Subcutaneous abdominal adipose tissue (tissue), 5 donors: ENCODE data around the gene KIF12.

Experiments
- H3K27ac ChIP-seq: one replicate; pipeline ENCODE4 v1.7.0; 2013; ENCODE audit warnings: low read depth, mild to moderate bottlenecking, inconsistent platforms, low read length, moderate library complexity
- H3K27me3 ChIP-seq, 5 donors: one replicate each; pipeline ENCODE4 v1.7.0; 2013; ENCODE audit warnings: low read length in 5 of 5, inconsistent platforms in 1 of 5; ENCODE audit not compliant: control insufficient read depth in 5 of 5, insufficient read depth in 4 of 5
- H3K36me3 ChIP-seq, 5 donors: one replicate each; pipeline ENCODE4 v1.7.0; 2013; ENCODE audit warnings: low read length in 5 of 5; ENCODE audit not compliant: control insufficient read depth in 5 of 5, insufficient read depth in 5 of 5
- H3K4me1 ChIP-seq, 5 donors: one replicate each; pipeline ENCODE4 v1.7.0; 2013; ENCODE audit warnings: low read length in 5 of 5, mild to moderate bottlenecking in 3 of 5, moderate library complexity in 1 of 5; ENCODE audit not compliant: control insufficient read depth in 5 of 5, insufficient read depth in 5 of 5
- H3K4me3 ChIP-seq, 5 donors: one replicate each; pipeline ENCODE4 v1.7.0; 2013; ENCODE audit warnings: low read length in 5 of 5, low read depth in 1 of 5
- H3K9ac ChIP-seq, 5 donors: one replicate each; pipeline ENCODE4 v1.7.0; 2013; ENCODE audit warnings: low read length in 5 of 5, mild to moderate bottlenecking in 4 of 5, moderate library complexity in 3 of 5
- H3K9me3 ChIP-seq, 5 donors: one replicate each; pipeline ENCODE4 v1.7.0; 2013; ENCODE audit warnings: low read length in 5 of 5; ENCODE audit not compliant: control insufficient read depth in 5 of 5
- donor health status: healthy.
- donor health status: healthy.
- donor health status: healthy.
- donor health status: healthy.
- donor health status: healthy.

The KIF12 gene

GRCh38 chr9:114056527-114056926 lies 42.6 kb downstream of the KIF12 start:
- peaks cover 2 to 16% (median 13%) of the 10 kb centered on the region in 5 donors for H3K4me1 ChIP-seq
- no peak overlapping the region for H3K4me3 ChIP-seq
- no peaks in the 10 kb centered on the region for H3K9me3 ChIP-seq
- no peaks in the 10 kb centered on the region for H3K27me3 ChIP-seq
- H3K9ac ChIP-seq, result no peak overlapping the region
- H3K27ac ChIP-seq, result no peak overlapping the region
- H3K36me3 ChIP-seq, result peaks cover 0 to 32% (median 13%) of the 10 kb centered on the region in 5 donors

- no peak overlapping the region for H3K9ac ChIP-seq
- H3K36me3 ChIP-seq, result peaks cover 0 to 37% (median 19%) of the 10 kb centered on the region in 5 donors
- no peak overlapping the region for H3K4me3 ChIP-seq
- no peaks in the 10 kb centered on the region for H3K27me3 ChIP-seq
- H3K27ac ChIP-seq, result no peak overlapping the region
- peaks cover 2 to 16% (median 13%) of the 10 kb centered on the region in 5 donors for H3K4me1 ChIP-seq
- no peaks in the 10 kb centered on the region for H3K9me3 ChIP-seq
These were observed 43.2 kb downstream of the KIF12 start for GRCh38 chr9:114055894-114056293.

GRCh38 chr9:114055061-114055460 lies 44.0 kb downstream of the KIF12 start:
- Histone ChIP-seq H3K9me3 (no peaks in the 10 kb centered on the region), H3K36me3 (peaks cover 0 to 46% (median 27%) of the 10 kb centered on the region in 5 donors), H3K27me3 (no peaks in the 10 kb centered on the region), H3K4me1 (peaks cover 2 to 13% (median 11%) of the 10 kb centered on the region in 5 donors), H3K4me3 (no peak overlapping the region), H3K9ac (no peak overlapping the region), H3K27ac (no peak overlapping the region)

- H3K9ac ChIP-seq, result no peak overlapping the region
- peaks cover 0 to 54% (median 35%) of the 10 kb centered on the region in 5 donors for H3K36me3 ChIP-seq
- H3K27ac ChIP-seq, result no peak overlapping the region
- peaks cover 0 to 6% (median 2%) of the 10 kb centered on the region in 5 donors for H3K4me1 ChIP-seq
- H3K27me3 ChIP-seq, result no peaks in the 10 kb centered on the region
- H3K4me3 ChIP-seq, result no peak overlapping the region
- no peaks in the 10 kb centered on the region for H3K9me3 ChIP-seq
These were observed 44.9 kb downstream of the KIF12 start for GRCh38 chr9:114054191-114054690.

- Histone ChIP-seq H3K9ac (no peak overlapping the region), H3K4me3 (no peak overlapping the region), H3K36me3 (peaks cover 0 to 62% (median 43%) of the 10 kb centered on the region in 5 donors), H3K27ac (no peak overlapping the region), H3K27me3 (no peaks in the 10 kb centered on the region), H3K4me1 (no peaks in the 10 kb centered on the region), H3K9me3 (no peaks in the 10 kb centered on the region)
These were observed 45.7 kb downstream of the KIF12 start for GRCh38 chr9:114053246-114054005.

- Histone ChIP-seq H3K9me3 (no peaks in the 10 kb centered on the region), H3K27me3 (no peaks in the 10 kb centered on the region), H3K4me1 (no peaks in the 10 kb centered on the region), H3K9ac (no peak overlapping the region), H3K36me3 (peaks cover 0 to 64% (median 54%) of the 10 kb centered on the region in 5 donors), H3K27ac (no peak overlapping the region), H3K4me3 (no peak overlapping the region)
These were observed 47.4 kb downstream of the KIF12 start for GRCh38 chr9:114051706-114052105.

- Histone ChIP-seq H3K9ac (no peak overlapping the region), H3K9me3 (no peaks in the 10 kb centered on the region), H3K36me3 (peaks cover 1 to 64% (median 52%) of the 10 kb centered on the region in 5 donors), H3K4me3 (no peak overlapping the region), H3K27ac (no peak overlapping the region), H3K27me3 (no peaks in the 10 kb centered on the region), H3K4me1 (no peaks in the 10 kb centered on the region)
These were observed 47.8 kb downstream of the KIF12 start for GRCh38 chr9:114051281-114051680.

- Histone ChIP-seq H3K9me3 (no peaks in the 10 kb centered on the region), H3K36me3 (peaks cover 5 to 64% (median 52%) of the 10 kb centered on the region in 5 donors)
These were observed 48.4 kb downstream of the KIF12 start for GRCh38 chr9:114050646-114051045.

GRCh38 chr9:114050226-114050568 lies 48.9 kb downstream of the KIF12 start:
- peaks cover 10 to 64% (median 52%) of the 10 kb centered on the region in 5 donors for H3K36me3 ChIP-seq
- no peaks in the 10 kb centered on the region for H3K27me3 ChIP-seq
- no peaks in the 10 kb centered on the region for H3K9me3 ChIP-seq
- no peak overlapping the region for H3K9ac ChIP-seq
- no peak overlapping the region for H3K27ac ChIP-seq
- no peak overlapping the region for H3K4me3 ChIP-seq
- H3K4me1 ChIP-seq, result no peaks in the 10 kb centered on the region

More at GRCh38 chr9:114050646-114051045, 48.4 kb downstream of the KIF12 start:
- Histone ChIP-seq H3K9ac (no peak overlapping the region), H3K4me3 (no peak overlapping the region), H3K4me1 (no peaks in the 10 kb centered on the region), H3K27me3 (no peaks in the 10 kb centered on the region), H3K27ac (no peak overlapping the region)

- Histone ChIP-seq H3K4me3 (no peak overlapping the region), H3K36me3 (peaks cover 10 to 64% (median 52%) of the 10 kb centered on the region in 5 donors), H3K9me3 (no peaks in the 10 kb centered on the region), H3K27ac (no peak overlapping the region), H3K9ac (no peak overlapping the region), H3K4me1 (no peaks in the 10 kb centered on the region), H3K27me3 (no peaks in the 10 kb centered on the region)
These were observed 49.5 kb downstream of the KIF12 start for GRCh38 chr9:114049441-114050225.
